Tibial nerve (tissue), 4 donors: ENCODE measurements around the gene KIF26A.

Experiments used
- CTCF ChIP-seq, 5 experiments: fragments of 200-600 bp in 3 of 5; fragments of 450-650 bp in 2 of 5; sonication (generic) in 3 of 5; IDR thresholded peaks; one replicate each; pipeline ENCODE4 v1.5.1; 2016 to 2019; ENCODE audit warnings: antibody characterized with exemption in 5 of 5, mild to moderate bottlenecking in 3 of 5, moderate library complexity in 2 of 5
- EP300 ChIP-seq, 2 donors: sonication (generic); formaldehyde crosslinking; IDR thresholded peaks; one replicate each; pipeline ENCODE4 v1.6.1; 2017; ENCODE audit warnings: antibody characterized with exemption in 2 of 2, mild to moderate bottlenecking in 1 of 2
- POLR2A ChIP-seq, 2 donors: fragments of 450-650 bp; IDR thresholded peaks; one replicate each; pipeline ENCODE4 v1.6.1; 2017; ENCODE audit warnings: antibody characterized with exemption in 2 of 2, mild to moderate bottlenecking in 2 of 2, moderate library complexity in 2 of 2

- TF ChIP-seq CTCF (IDR thresholded peaks at IDR 0.05) (no peak), POLR2A (IDR thresholded peaks at IDR 0.05) (no peak), EP300 (IDR thresholded peaks at IDR 0.05) (no peak)
Observed at GRCh38 chr14:104113631-104114420, 24.6 kb upstream of the KIF26A start.
